Ascending aorta (tissue), 2 donors: ENCODE measurements around the gene AP3B2. TPM values are rescaled to one million over a fixed set of nuclear protein-coding genes. Genes with fewer than 3 reads are reported as not detected.
A peak's percentile ranks its signal among the peaks of the same experiment; 100 is the strongest.
"Not testable (repeated sequence)": the region's sequence is repeated elsewhere in the genome, so short reads cannot be mapped to it uniquely, and the experiment has no call there.

ENCODE experiments used
- DNase-seq, 2 donors: peaks; one replicate each; pipeline ENCODE4 v3.0.0-alpha.2; 2019; ENCODE audit warnings: low spot score in 2 of 2
- H3K27ac ChIP-seq, 2 donors: fragments of 200-600 bp; sonication (generic); one replicate each; pipeline ENCODE4 v1.5.1; 2016 to 2017; ENCODE audit warnings: mild to moderate bottlenecking in 1 of 2
- H3K27me3 ChIP-seq: fragments of 200-600 bp; sonication (generic); one replicate; pipeline ENCODE4 v1.5.1; 2017
- H3K36me3 ChIP-seq, 2 donors: fragments of 200-600 bp; sonication (generic); one replicate each; pipeline ENCODE4 v1.5.1; 2016
- H3K4me1 ChIP-seq, 2 donors: fragments of 200-600 bp; sonication (generic); one replicate each; pipeline ENCODE4 v1.5.1; 2016 to 2017; ENCODE audit warnings: mild to moderate bottlenecking in 1 of 2
- H3K4me3 ChIP-seq, 2 donors: fragments of 200-600 bp; sonication (generic); one replicate each; pipeline ENCODE4 v1.5.1; 2016 to 2017; ENCODE audit warnings: mild to moderate bottlenecking in 1 of 2
- H3K9me3 ChIP-seq, 2 donors: fragments of 200-600 bp; sonication (generic); one replicate each; pipeline ENCODE4 v1.5.1; 2016
- CTCF ChIP-seq, 3 experiments: fragments of 200-600 bp in 2 of 3; fragments of 450-650 bp in 1 of 3; sonication (generic) in 2 of 3; IDR thresholded peaks; one replicate each; pipeline ENCODE4 v1.5.1; 2016 to 2019; ENCODE audit warnings: antibody characterized with exemption in 3 of 3, mild to moderate bottlenecking in 1 of 3, moderate library complexity in 1 of 3
- intact Hi-C: fragments of 100-400 bp; cut with DNase I; formaldehyde crosslinking; loops from one replicate; pipeline ENCODE4 v1.15.1; 2023
- total RNA-seq: library from RNA; depleted of rRNA; stranded (reverse); fragments of >200 nt; gene quantifications from one replicate; pipeline ENCODE4 v1.1.0, GENCODE V29; 2016

AP3B2 gene
- total RNA-seq, 1 donor from 2014 or later, result not detected

- no peaks in the 10 kb centered on the region for H3K27me3 ChIP-seq
- peaks cover 8 to 12% of the 10 kb centered on the region in 2 donors for H3K4me1 ChIP-seq
- H3K27ac ChIP-seq, result peak overlapping the region; percentile 33 to 54
- intact Hi-C loops, result loop anchor here (2.0 to 10.0 kb wide), 2 partner anchors 160 to 336 kb away; partner anchors contain the start of genes RAMAC and WHAMM
- TF ChIP-seq CTCF (IDR thresholded peaks at IDR 0.05), result no peak
- H3K36me3 ChIP-seq, result no peaks in the 10 kb centered on the region
- no peak for DNase-seq
- peak overlapping the region; percentile 66 to 78 for H3K4me3 ChIP-seq
- H3K9me3 ChIP-seq, result no peaks in the 10 kb centered on the region
These were observed 61.2 kb downstream of the AP3B2 start for GRCh38 chr15:82648257-82649103.

GRCh38 chr15:82647835-82648256 is 61.8 kb downstream of the AP3B2 start:
- intact Hi-C loops, result loop anchor here (1.0 to 10.0 kb wide), 5 partner anchors 103 to 337 kb away; partner anchors contain the start of genes RAMAC, RPS17 and WHAMM

GRCh38 chr15:82647045-82647834 is 62.4 kb downstream of the AP3B2 start, which contains the start of gene CPEB1:
CPEB1 (minus strand) TSS chr15:82647363; CDS start chr15:82628459, 18,904 bp downstream.
- peak in 2 of 3 experiments; percentile 4 to 9 for TF ChIP-seq CTCF (IDR thresholded peaks at IDR 0.05)
- H3K4me3 ChIP-seq, result peak within 1 kb of the TSS; percentile 66 to 78
- no peaks in the 10 kb centered on the region for H3K9me3 ChIP-seq
- H3K27me3 ChIP-seq, result no peaks in the 10 kb centered on the region
- peak in 1 of 2 donors; percentile 72 for DNase-seq
- intact Hi-C loops, result loop anchor here (1.0 to 10.0 kb wide), 4 partner anchors 104 to 338 kb away; partner anchors contain the start of genes RAMAC and RPS17
- H3K36me3 ChIP-seq, result no peaks in the 10 kb centered on the region
- H3K4me1 ChIP-seq, result peaks cover 8 to 12% of the 10 kb centered on the region in 2 donors
- H3K27ac ChIP-seq, result peak within 1 kb of the TSS; percentile 33 to 54

More at GRCh38 chr15:82647835-82648256, 61.8 kb downstream of the AP3B2 start:
- peak overlapping the region; percentile 66 to 78 for H3K4me3 ChIP-seq
- no peak for DNase-seq
- no peaks in the 10 kb centered on the region for H3K9me3 ChIP-seq
- H3K27me3 ChIP-seq, result no peaks in the 10 kb centered on the region
- no peak for TF ChIP-seq CTCF (IDR thresholded peaks at IDR 0.05)
- H3K36me3 ChIP-seq, result no peaks in the 10 kb centered on the region
- H3K27ac ChIP-seq, result peak overlapping the region; percentile 33 to 54
- peaks cover 8 to 12% of the 10 kb centered on the region in 2 donors for H3K4me1 ChIP-seq

- no peak for DNase-seq
- H3K36me3 ChIP-seq, result no peaks in the 10 kb centered on the region
- TF ChIP-seq CTCF (IDR thresholded peaks at IDR 0.05), result no peak
- no peak overlapping the region for H3K27ac ChIP-seq
- no peaks in the 10 kb centered on the region for H3K9me3 ChIP-seq
- peaks cover 8 to 12% of the 10 kb centered on the region in 2 donors for H3K4me1 ChIP-seq
- peak overlapping the region; percentile 66 to 78 for H3K4me3 ChIP-seq
- no peaks in the 10 kb centered on the region for H3K27me3 ChIP-seq
- intact Hi-C loops, result loop anchor here (1.0 to 10.0 kb wide), 4 partner anchors 104 to 338 kb away; partner anchors contain the start of genes RAMAC and RPS17
These were observed 63.2 kb downstream of the AP3B2 start for GRCh38 chr15:82646250-82647044.

- not testable (repeated sequence) for H3K27me3 ChIP-seq, H3K27ac ChIP-seq
These were observed 64.5 kb downstream of the AP3B2 start for GRCh38 chr15:82644967-82645852.

More at GRCh38 chr15:82644967-82645852, 64.5 kb downstream of the AP3B2 start:
- intact Hi-C loops, result loop anchor here (10.0 kb wide), 1 partner anchor 340 kb away; the partner anchor contains the start of gene RAMAC
- peaks cover 8 to 12% of the 10 kb centered on the region in 2 donors for H3K4me1 ChIP-seq
- H3K36me3 ChIP-seq, DNase-seq, H3K9me3 ChIP-seq, H3K4me3 ChIP-seq: not testable (repeated sequence)
